Ovary (tissue), 9 donors: ENCODE results near the gene DAB2. TPM values are rescaled to one million over a fixed set of nuclear protein-coding genes. Genes with fewer than 3 reads are reported as not detected.

Experiments
- DNase-seq, 5 donors: peaks; one replicate each; pipeline ENCODE4 v3.0.0-alpha.2; 2019 to 2020
- H3K27ac ChIP-seq, 2 donors: fragments of 200-600 bp; one replicate each; pipeline versions ENCODE4 v1.5.1 to v1.8.0; 2019 to 2022
- H3K27me3 ChIP-seq: fragments of 200-600 bp; one replicate; pipeline ENCODE4 v1.8.0; 2022
- H3K36me3 ChIP-seq: fragments of 200-600 bp; sonication (generic); one replicate; pipeline ENCODE4 v1.5.1; 2019
- H3K4me1 ChIP-seq: one replicate; pipeline ENCODE4 v1.8.1; 2013; ENCODE audit warnings: mild to moderate bottlenecking, moderate library complexity; ENCODE audit not compliant: insufficient read depth
- H3K4me3 ChIP-seq: fragments of 200-600 bp; sonication (generic); one replicate; pipeline ENCODE4 v1.5.1; 2017
- H3K9me3 ChIP-seq, 2 donors: fragments of 200-600 bp in 1 of 2; sonication (generic) in 1 of 2; one replicate each; pipeline versions ENCODE4 v1.5.1 to v1.8.1; 2013 to 2019; ENCODE audit warnings: mild to moderate bottlenecking in 1 of 2, moderate library complexity in 1 of 2
- EP300 ChIP-seq: sonication (generic); formaldehyde crosslinking; IDR thresholded peaks from one replicate; pipeline ENCODE4 v1.6.1; 2017; ENCODE audit warnings: antibody characterized with exemption
- POLR2A ChIP-seq: fragments of 450-650 bp; IDR thresholded peaks from one replicate; pipeline ENCODE4 v1.6.1; 2017; ENCODE audit warnings: antibody characterized with exemption, mild to moderate bottlenecking, moderate library complexity
- WGBS, 3 donors: extraction: QIAGEN DNeasy Blood & Tissue Kit in 1 of 3; methylation state at CpG; one replicate each; pipeline versions ENCODE4 v1.1.5 to v1.1.7; 2013 to 2017; 5-methylcytosine and 5-hydroxymethylcytosine counted together
- intact Hi-C, 4 donors: fragments of 100-400 bp; cut with DNase I; formaldehyde crosslinking; loops; one replicate each; pipeline versions ENCODE4 v1.11.0 to v1.15.1; 2022 to 2023
- polyA plus RNA-seq, 2 donors: library from polyadenylated mRNA; stranded (reverse); fragments of 200-250 nt in 1 of 2; fragments of 350-450 nt in 1 of 2; fragmentation: Illumina TruSeq in 1 of 2; extraction: RNeasy Lipid Tissue Mini Kit (QIAGEN cat#74804) in 1 of 2; gene quantifications; one replicate each; pipeline ENCODE4 v1.2.3, GENCODE V29; 2013 to 2014
- total RNA-seq, 7 donors: library from RNA; depleted of rRNA in 2 of 7; stranded (reverse); fragments of >200 nt in 2 of 7; fragmentation: NEBNext Ultra II Directional in 3 of 7; extraction: Animal tissue kit (Norgen Biotek cat#: 25700) in 3 of 7; gene quantifications; one replicate each; pipeline versions ENCODE4 v1.1.0 to v1.2.4, GENCODE V29; 2016 to 2023
- TF ChIP-seq, protein P1 (sequence below), 3 donors: fragments of 450-650 bp in 2 of 3; fragments of 200-600 bp in 1 of 3; IDR thresholded peaks; one replicate each; pipeline versions ENCODE4 v1.5.1 to v1.8.0; 2016 to 2022; ENCODE audit warnings: antibody characterized with exemption in 3 of 3, mild to moderate bottlenecking in 1 of 3
- donor health status: DM: no; HTN: no; CAD: no; lungs with moderate emphysema.
- donor health status: DM: no; HTN: no; CAD: no.
- donor health status: Bipolar disorder and iron deficiency.
- donor health status: DM: yes; HTN: yes; CAD: no.
- donor health status: DM: no; HTN: no; CAD: no.
- donor health status: DM: yes; HTN: yes; CAD: no.

The DAB2 gene
- total and polyA plus RNA-seq, 9 donors, result 25.0 to 118 (median 38.7) TPM

- H3K9me3 ChIP-seq, result no peaks in the 10 kb centered on the region
- no peak overlapping the region for H3K27ac ChIP-seq
- TF ChIP-seq, protein P1, sequence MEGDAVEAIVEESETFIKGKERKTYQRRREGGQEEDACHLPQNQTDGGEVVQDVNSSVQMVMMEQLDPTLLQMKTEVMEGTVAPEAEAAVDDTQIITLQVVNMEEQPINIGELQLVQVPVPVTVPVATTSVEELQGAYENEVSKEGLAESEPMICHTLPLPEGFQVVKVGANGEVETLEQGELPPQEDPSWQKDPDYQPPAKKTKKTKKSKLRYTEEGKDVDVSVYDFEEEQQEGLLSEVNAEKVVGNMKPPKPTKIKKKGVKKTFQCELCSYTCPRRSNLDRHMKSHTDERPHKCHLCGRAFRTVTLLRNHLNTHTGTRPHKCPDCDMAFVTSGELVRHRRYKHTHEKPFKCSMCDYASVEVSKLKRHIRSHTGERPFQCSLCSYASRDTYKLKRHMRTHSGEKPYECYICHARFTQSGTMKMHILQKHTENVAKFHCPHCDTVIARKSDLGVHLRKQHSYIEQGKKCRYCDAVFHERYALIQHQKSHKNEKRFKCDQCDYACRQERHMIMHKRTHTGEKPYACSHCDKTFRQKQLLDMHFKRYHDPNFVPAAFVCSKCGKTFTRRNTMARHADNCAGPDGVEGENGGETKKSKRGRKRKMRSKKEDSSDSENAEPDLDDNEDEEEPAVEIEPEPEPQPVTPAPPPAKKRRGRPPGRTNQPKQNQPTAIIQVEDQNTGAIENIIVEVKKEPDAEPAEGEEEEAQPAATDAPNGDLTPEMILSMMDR (IDR thresholded peaks at IDR 0.05), result no peak
- TF ChIP-seq POLR2A, result no peak
- no peak for TF ChIP-seq EP300
- intact Hi-C loops, result no loop called here
- H3K27me3 ChIP-seq, result no peaks in the 10 kb centered on the region
- H3K4me1 ChIP-seq, result peaks cover 11% of the 10 kb centered on the region
- 51 to 57% (median 55%) methylated on average over 5 of the region's 5 CpGs for WGBS, 3 donors
- DNase-seq, result no peak
- H3K4me3 ChIP-seq, result no peak overlapping the region
- no peaks in the 10 kb centered on the region for H3K36me3 ChIP-seq
Observed at GRCh38 chr5:39412721-39413394, 11.9 kb downstream of the DAB2 start.

- H3K4me1 ChIP-seq, result peaks cover 13% of the 10 kb centered on the region
- no peaks in the 10 kb centered on the region for H3K9me3 ChIP-seq
- TF ChIP-seq EP300 (no peak), POLR2A (no peak)
- TF ChIP-seq, protein P1 (IDR thresholded peaks at IDR 0.05), result no peak
Observed at GRCh38 chr5:39411985-39412384, 12.8 kb downstream of the DAB2 start.

GRCh38 chr5:39411061-39411460, 13.7 kb downstream of the DAB2 start:
- TF ChIP-seq POLR2A (no peak), EP300 (no peak)
- TF ChIP-seq, protein P1 (IDR thresholded peaks at IDR 0.05), result no peak
- Histone ChIP-seq H3K27me3 (no peaks in the 10 kb centered on the region), H3K4me3 (no peak overlapping the region), H3K36me3 (no peaks in the 10 kb centered on the region), H3K4me1 (peaks cover 13% of the 10 kb centered on the region), H3K9me3 (no peaks in the 10 kb centered on the region), H3K27ac (no peak overlapping the region)
- DNase-seq, result no peak
- WGBS, 3 donors, result 0 to 2% (median 0%) methylated on average over 1 of the region's 1 CpG
- intact Hi-C loops, result no loop called here

More at GRCh38 chr5:39411985-39412384, 12.8 kb downstream of the DAB2 start:
- intact Hi-C loops, result no loop called here
- Histone ChIP-seq H3K27ac (no peak overlapping the region), H3K27me3 (no peaks in the 10 kb centered on the region), H3K4me3 (no peak overlapping the region), H3K36me3 (no peaks in the 10 kb centered on the region)
- no peak for DNase-seq
- WGBS, 3 donors, result 94 to 96% (median 95%) methylated on average over 4 of the region's 4 CpGs

GRCh38 chr5:39409033-39409432, 15.7 kb downstream of the DAB2 start:
- Histone ChIP-seq H3K4me3 (no peak overlapping the region), H3K9me3 (no peaks in the 10 kb centered on the region), H3K4me1 (peaks cover 12% of the 10 kb centered on the region), H3K27ac (no peak overlapping the region), H3K36me3 (no peaks in the 10 kb centered on the region), H3K27me3 (no peaks in the 10 kb centered on the region)
- TF ChIP-seq POLR2A (no peak), EP300 (no peak)
- TF ChIP-seq, protein P1 (IDR thresholded peaks at IDR 0.05), result no peak
- intact Hi-C loops, result no loop called here
- 84 to 93% (median 92%) methylated on average over 1 of the region's 1 CpG for WGBS, 3 donors
- no peak for DNase-seq
